ENCODE data around the gene GNL1.

- TF ChIP-seq EZH2phosphoT487 (IDR thresholded peaks at IDR 0.05; ENCODE audit: borderline replicate concordance, low read length) (no peak), CTCF (conservative IDR thresholded peaks at IDR 0.05; ENCODE audit: low read depth, low read length) (no peak), EZH2 (IDR thresholded peaks at IDR 0.05; ENCODE audit: low read length, unreplicated experiment) (no peak)
Measured at GRCh38 chr6:30557683-30557981, 1.3 kb upstream of the GNL1 start.
